Panc1 (cell line): ENCODE data around the gene MRPL18. TPM values are rescaled to one million over a fixed set of nuclear protein-coding genes. Genes with fewer than 3 reads are reported as not detected.

Experiments
- ATAC-seq: fragments of 200-7000 bp; cut with Tn5 transposase; 2 replicates; pipeline ENCODE4 v1.9.1; 2020; ENCODE audit warnings: mild to moderate bottlenecking, moderate library complexity
- BruUV-seq: library from RNA; stranded (reverse); fragments of 400-500 nt; replicated peaks from 2 replicates; lab custom pipeline; 2021; lab: Mats Ljungman, UMichigan
- CTCF ChIA-PET: fragments of 300-600 bp; sonication (Branson Sonifier 250); formaldehyde crosslinking; loops from one replicate; lab custom pipeline; 2022; ENCODE audit warnings: antibody characterized with exemption; lab: Charles Lee
- POLR2A ChIA-PET: fragments of 300-600 bp; sonication (Branson Sonifier 250); formaldehyde crosslinking; loops from one replicate; lab custom pipeline; 2022; ENCODE audit warnings: antibody characterized with exemption; lab: Charles Lee
- DNase-seq: peaks from one replicate; pipeline ENCODE4 v3.0.0-alpha.2; 2010; ENCODE audit warnings: low read depth, low spot score
- H3K27ac ChIP-seq: 2 replicates; pipeline ENCODE4 v1.5.1; 2011; ENCODE audit warnings: mild to moderate bottlenecking, low read length, inconsistent platforms
- H3K27me3 ChIP-seq: fragments of 200-500 bp; sonication (Bioruptor generic); 2 replicates; pipeline ENCODE4 v1.6.0; 2014; ENCODE audit warnings: low read length, inconsistent platforms; ENCODE audit not compliant: control insufficient read depth, insufficient read depth
- H3K36me3 ChIP-seq: fragments of 200-500 bp; sonication (Bioruptor generic); 2 replicates; pipeline ENCODE4 v1.5.1; 2014; ENCODE audit warnings: inconsistent platforms, mild to moderate bottlenecking, low read length, moderate library complexity; ENCODE audit not compliant: control insufficient read depth, insufficient read depth
- H3K4me1 ChIP-seq: 2 replicates; pipeline ENCODE4 v1.5.1; 2011; ENCODE audit warnings: inconsistent platforms, mild to moderate bottlenecking, low read length, moderate library complexity; ENCODE audit not compliant: control insufficient read depth, insufficient read depth
- H3K4me3 ChIP-seq, 2 experiments: 2 replicates each; pipeline ENCODE4 v1.5.1; 2011 to 2012; ENCODE audit warnings: low read depth in 2 of 2, low read length in 2 of 2, mild to moderate bottlenecking in 2 of 2, inconsistent platforms in 1 of 2, moderate library complexity in 1 of 2
- H3K9me3 ChIP-seq: fragments of 200-500 bp; sonication (Bioruptor generic); 2 replicates; pipeline ENCODE4 v1.5.1; 2014; ENCODE audit warnings: low read depth, mild to moderate bottlenecking, inconsistent platforms, low read length, moderate library complexity; ENCODE audit not compliant: control insufficient read depth, insufficient read depth
- POLR2AphosphoS5 ChIP-seq: IDR thresholded peaks from 2 replicates; pipeline ENCODE4 v1.6.1; 2012; ENCODE audit warnings: mild to moderate bottlenecking, low read depth, low read length, moderate library complexity
- SIN3A ChIP-seq: IDR thresholded peaks from 2 replicates; pipeline ENCODE4 v1.6.1; 2012; ENCODE audit warnings: low read depth, mild to moderate bottlenecking, low read length, moderate library complexity, borderline replicate concordance; ENCODE audit not compliant: insufficient read depth
- TCF7L2 ChIP-seq: IDR thresholded peaks from 2 replicates; pipeline ENCODE4 v1.6.1; 2011; ENCODE audit warnings: mild to moderate bottlenecking, low read depth, low read length, inconsistent platforms
- in situ Hi-C: cut with HindIII; loops from 2 replicates; pipeline ENCODE4 v1.10.0; 2016; ENCODE audit warnings: low sequenced_read_pairs, low pct_unique_long_range_greater_than_20kb
- intact Hi-C: fragments of 100-400 bp; cut with micrococcal nuclease; formaldehyde crosslinking; loops from one replicate; pipeline ENCODE4 v1.10.0; 2022; ENCODE audit not compliant: unreplicated experiment
- total RNA-seq: library from RNA; stranded (reverse); gene quantifications from one replicate; pipeline ENCODE4 v1.2.1, GENCODE V29; 2021; ENCODE audit not compliant: unreplicated experiment
- TF ChIP-seq, protein P1 (sequence below), 2 experiments: IDR thresholded peaks; 2 replicates each; pipeline ENCODE4 v1.6.1; 2011 to 2012; ENCODE audit warnings: low read depth in 2 of 2, control low read depth in 1 of 2, low read length in 1 of 2, mild to moderate bottlenecking in 1 of 2, moderate library complexity in 1 of 2; ENCODE audit not compliant: insufficient read depth in 1 of 2
- TF ChIP-seq, protein P2 (sequence below): fragments of 450-650 bp; IDR thresholded peaks from 2 replicates; pipeline ENCODE4 v1.5.1; 2017; ENCODE audit warnings: mild to moderate bottlenecking

The MRPL18 gene
- total RNA-seq, 1 experiment from 2014 or later: 98.4 TPM

DNA sequence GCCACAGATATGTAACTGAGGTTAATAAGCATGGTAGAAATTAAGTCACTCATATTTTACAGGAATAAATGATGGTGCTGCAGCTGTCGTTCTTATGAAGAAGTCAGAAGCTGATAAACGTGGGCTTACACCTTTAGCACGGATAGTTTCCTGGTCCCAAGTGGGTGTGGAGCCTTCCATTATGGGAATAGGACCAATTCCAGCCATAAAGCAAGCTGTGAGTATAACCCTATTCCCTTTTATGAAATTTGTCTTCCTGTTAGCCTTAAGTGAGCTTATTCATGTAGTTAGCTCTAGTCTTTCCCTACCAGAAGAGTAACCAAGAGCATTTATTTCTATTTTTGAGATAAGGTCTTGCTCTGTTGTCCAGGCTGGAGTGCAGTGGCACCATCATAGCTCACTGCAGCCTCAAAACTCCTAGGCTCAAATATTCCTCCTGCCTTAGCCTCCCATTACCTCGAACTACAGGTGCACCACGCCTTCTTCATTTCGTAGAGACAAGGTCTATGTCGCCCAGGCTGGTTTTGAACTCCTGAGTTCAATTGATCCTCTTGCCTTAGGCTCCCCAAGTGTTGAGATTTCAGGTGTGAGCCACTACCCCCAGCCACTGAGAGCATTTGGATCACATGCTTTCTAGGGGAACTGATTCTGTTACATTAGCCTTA, 12.9 kb upstream of the MRPL18 start:
- ATAC-seq (peak; percentile 54), DNase-seq (no peak)
- TF ChIP-seq SIN3A (no peak), POLR2AphosphoS5 (no peak), TCF7L2 (no peak)
- TF ChIP-seq, protein P1, sequence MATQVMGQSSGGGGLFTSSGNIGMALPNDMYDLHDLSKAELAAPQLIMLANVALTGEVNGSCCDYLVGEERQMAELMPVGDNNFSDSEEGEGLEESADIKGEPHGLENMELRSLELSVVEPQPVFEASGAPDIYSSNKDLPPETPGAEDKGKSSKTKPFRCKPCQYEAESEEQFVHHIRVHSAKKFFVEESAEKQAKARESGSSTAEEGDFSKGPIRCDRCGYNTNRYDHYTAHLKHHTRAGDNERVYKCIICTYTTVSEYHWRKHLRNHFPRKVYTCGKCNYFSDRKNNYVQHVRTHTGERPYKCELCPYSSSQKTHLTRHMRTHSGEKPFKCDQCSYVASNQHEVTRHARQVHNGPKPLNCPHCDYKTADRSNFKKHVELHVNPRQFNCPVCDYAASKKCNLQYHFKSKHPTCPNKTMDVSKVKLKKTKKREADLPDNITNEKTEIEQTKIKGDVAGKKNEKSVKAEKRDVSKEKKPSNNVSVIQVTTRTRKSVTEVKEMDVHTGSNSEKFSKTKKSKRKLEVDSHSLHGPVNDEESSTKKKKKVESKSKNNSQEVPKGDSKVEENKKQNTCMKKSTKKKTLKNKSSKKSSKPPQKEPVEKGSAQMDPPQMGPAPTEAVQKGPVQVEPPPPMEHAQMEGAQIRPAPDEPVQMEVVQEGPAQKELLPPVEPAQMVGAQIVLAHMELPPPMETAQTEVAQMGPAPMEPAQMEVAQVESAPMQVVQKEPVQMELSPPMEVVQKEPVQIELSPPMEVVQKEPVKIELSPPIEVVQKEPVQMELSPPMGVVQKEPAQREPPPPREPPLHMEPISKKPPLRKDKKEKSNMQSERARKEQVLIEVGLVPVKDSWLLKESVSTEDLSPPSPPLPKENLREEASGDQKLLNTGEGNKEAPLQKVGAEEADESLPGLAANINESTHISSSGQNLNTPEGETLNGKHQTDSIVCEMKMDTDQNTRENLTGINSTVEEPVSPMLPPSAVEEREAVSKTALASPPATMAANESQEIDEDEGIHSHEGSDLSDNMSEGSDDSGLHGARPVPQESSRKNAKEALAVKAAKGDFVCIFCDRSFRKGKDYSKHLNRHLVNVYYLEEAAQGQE (IDR thresholded peaks at IDR 0.05; ENCODE audit: insufficient read depth in 1 of 2, low read depth in 2 of 2, low read length in 1 of 2): no peak
- TF ChIP-seq, protein P2, sequence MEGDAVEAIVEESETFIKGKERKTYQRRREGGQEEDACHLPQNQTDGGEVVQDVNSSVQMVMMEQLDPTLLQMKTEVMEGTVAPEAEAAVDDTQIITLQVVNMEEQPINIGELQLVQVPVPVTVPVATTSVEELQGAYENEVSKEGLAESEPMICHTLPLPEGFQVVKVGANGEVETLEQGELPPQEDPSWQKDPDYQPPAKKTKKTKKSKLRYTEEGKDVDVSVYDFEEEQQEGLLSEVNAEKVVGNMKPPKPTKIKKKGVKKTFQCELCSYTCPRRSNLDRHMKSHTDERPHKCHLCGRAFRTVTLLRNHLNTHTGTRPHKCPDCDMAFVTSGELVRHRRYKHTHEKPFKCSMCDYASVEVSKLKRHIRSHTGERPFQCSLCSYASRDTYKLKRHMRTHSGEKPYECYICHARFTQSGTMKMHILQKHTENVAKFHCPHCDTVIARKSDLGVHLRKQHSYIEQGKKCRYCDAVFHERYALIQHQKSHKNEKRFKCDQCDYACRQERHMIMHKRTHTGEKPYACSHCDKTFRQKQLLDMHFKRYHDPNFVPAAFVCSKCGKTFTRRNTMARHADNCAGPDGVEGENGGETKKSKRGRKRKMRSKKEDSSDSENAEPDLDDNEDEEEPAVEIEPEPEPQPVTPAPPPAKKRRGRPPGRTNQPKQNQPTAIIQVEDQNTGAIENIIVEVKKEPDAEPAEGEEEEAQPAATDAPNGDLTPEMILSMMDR: no peak
- Histone ChIP-seq H3K27me3 (no peaks in the 10 kb centered on the region), H3K9me3 (no peaks in the 10 kb centered on the region), H3K27ac (no peak overlapping the region), H3K36me3 (peaks cover 42% of the 10 kb centered on the region), H3K4me3 (no peak overlapping the region), H3K4me1 (no peaks in the 10 kb centered on the region; the same call in 1 of the 2 replicates)
- BruUV-seq: no TSS peak
- in situ Hi-C loops (no loop called here), intact Hi-C loops (no loop called here)
- POLR2A ChIA-PET: no interaction called here
- CTCF ChIA-PET: no interaction called here

DNA sequence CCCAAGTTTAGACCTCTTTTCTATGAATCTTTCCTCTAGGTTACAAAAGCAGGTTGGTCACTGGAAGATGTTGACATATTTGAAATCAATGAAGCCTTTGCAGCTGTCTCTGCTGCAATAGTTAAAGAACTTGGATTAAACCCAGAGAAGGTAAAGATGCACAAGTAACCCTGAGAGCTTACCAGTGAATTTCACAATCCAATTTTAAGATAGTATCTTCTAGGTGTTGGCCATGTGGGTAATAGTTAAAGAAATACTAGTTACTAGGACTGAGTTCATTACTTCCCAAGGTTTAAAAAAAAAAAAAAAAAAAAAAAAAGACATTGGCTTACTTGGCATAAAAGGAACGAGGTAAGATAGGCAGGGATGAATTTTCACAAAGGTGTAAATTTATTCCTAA, 12.1 kb upstream of the MRPL18 start:
- BruUV-seq: no TSS peak
- Histone ChIP-seq H3K36me3 (peaks cover 49% of the 10 kb centered on the region), H3K9me3 (no peaks in the 10 kb centered on the region), H3K27ac (no peak overlapping the region), H3K4me3 (no peak overlapping the region), H3K27me3 (no peaks in the 10 kb centered on the region), H3K4me1 (no peaks in the 10 kb centered on the region; the same call in 1 of the 2 replicates)
- in situ Hi-C loops (no loop called here), intact Hi-C loops (no loop called here)
- TF ChIP-seq SIN3A (no peak), TCF7L2 (no peak), POLR2AphosphoS5 (no peak)
- TF ChIP-seq, protein P2: no peak
- TF ChIP-seq, protein P1 (IDR thresholded peaks at IDR 0.05; ENCODE audit: insufficient read depth in 1 of 2, low read depth in 2 of 2, low read length in 1 of 2): no peak
- ATAC-seq (no peak), DNase-seq (no peak)
- POLR2A ChIA-PET: interaction anchor here (0.7 kb wide), 1 partner anchor 14 kb away, joined by 7 read pairs; no protein-coding TSS in a partner anchor
- CTCF ChIA-PET: no interaction called here
